K562 (cell line): ENCODE measurements around the gene CNTN5. TPM values are rescaled to one million over a fixed set of nuclear protein-coding genes. Genes with fewer than 3 reads are reported as not detected.

ENCODE experiments used
- ATAC-seq: fragments of 200-7000 bp; cut with Tn5 transposase; 3 replicates; pipeline ENCODE4 v1.9.1; 2020; ENCODE audit warnings: moderate library complexity
- BruUV-seq: library from RNA; stranded (reverse); fragments of 400-500 nt; replicated peaks from 2 replicates; lab custom pipeline; 2021; lab: Mats Ljungman, UMichigan
- CTCF ChIA-PET: fragments of 300-600 bp; formaldehyde crosslinking; extraction: SDS; loops from one replicate; lab custom pipeline; 2021; ENCODE audit warnings: low intra/inter-chr PET ratio; lab: Yijun Ruan, JAX
- POLR2A ChIA-PET: fragments of 300-600, 350-650 bp; sonication (Branson Sonifier 250); formaldehyde crosslinking; extraction: SDS; loops from one replicate; lab custom pipeline; 2021; ENCODE audit warnings: antibody characterized with exemption, inconsistent platforms; lab: Yijun Ruan, JAX
- DNase-seq, 4 experiments: peaks; one replicate each; pipeline versions ENCODE4 v3.0.0 to v3.0.0-alpha.2; 2011 to 2018; ENCODE audit warnings: low spot score in 3 of 4, mixed read lengths in 3 of 4; ENCODE audit errors: extremely low read depth in 1 of 4
- FAIRE-seq: peaks from 2 replicates; lab custom pipeline; 2011; peaks lifted over from hg19 to GRCh38; lab: Jason Lieb, UNC
- H2AFZ ChIP-seq: 2 replicates; pipeline ENCODE4 v1.6.0; 2011; ENCODE audit warnings: low read depth, low read length, control low read depth, inconsistent platforms
- H3K27ac ChIP-seq: fragments of 200-600 bp; 3 replicates; pipeline ENCODE4 v1.8.0; 2011; ENCODE audit warnings: low read depth, mild to moderate bottlenecking, control low read depth, inconsistent platforms, low read length, moderate library complexity, mixed read lengths; ENCODE audit errors: extremely low read depth
- H3K27me3 ChIP-seq, 2 experiments: fragments of 300-600 bp in 1 of 2; 2 replicates in 1 of 2; 3 replicates in 1 of 2; pipeline versions ENCODE4 v1.6.0 to v1.8.0; 2011; ENCODE audit warnings: inconsistent platforms in 2 of 2, low read length in 2 of 2, mild to moderate bottlenecking in 1 of 2, mixed read lengths in 1 of 2, moderate library complexity in 1 of 2; ENCODE audit not compliant: control insufficient read depth in 2 of 2, insufficient read depth in 2 of 2
- H3K36me3 ChIP-seq: fragments of 300-600 bp; 3 replicates; pipeline ENCODE4 v1.8.0; 2011; ENCODE audit warnings: mild to moderate bottlenecking, low read length, inconsistent platforms; ENCODE audit not compliant: control insufficient read depth, insufficient read depth
- H3K4me1 ChIP-seq, 2 experiments: fragments of 200-600 bp in 1 of 2; replicated peaks in 1 of 2; 2 replicates in 1 of 2; 3 replicates in 1 of 2; pipeline versions ENCODE4 v1.5.1 to v1.8.0; 2011; ENCODE audit warnings: inconsistent platforms in 2 of 2, low read length in 2 of 2, mild to moderate bottlenecking in 1 of 2, mixed read lengths in 1 of 2, moderate library complexity in 1 of 2; ENCODE audit not compliant: control insufficient read depth in 2 of 2, insufficient read depth in 2 of 2
- H3K4me2 ChIP-seq: 2 replicates; pipeline ENCODE4 v1.6.1; 2011; ENCODE audit warnings: low read length, control low read depth, inconsistent platforms, mixed read lengths; ENCODE audit not compliant: insufficient read depth
- H3K4me3 ChIP-seq: fragments of 200-600 bp; sonication (generic), shearing (Covaris generic); 2 replicates; pipeline ENCODE4 v1.5.1; 2016; ENCODE audit warnings: control low read depth, inconsistent platforms
- H3K79me2 ChIP-seq: fragments of 200-600 bp; 3 replicates; pipeline ENCODE4 v1.8.0; 2011; ENCODE audit warnings: low read length, inconsistent platforms; ENCODE audit not compliant: control insufficient read depth, insufficient read depth
- H3K9ac ChIP-seq, 2 experiments: 2 replicates each; pipeline versions ENCODE4 v1.6.0 to v1.6.1; 2011; ENCODE audit warnings: low read depth in 2 of 2, low read length in 2 of 2, control low read depth in 1 of 2, inconsistent platforms in 1 of 2, mild to moderate bottlenecking in 1 of 2, mixed read lengths in 1 of 2; ENCODE audit not compliant: insufficient read depth in 1 of 2
- H3K9me1 ChIP-seq: one replicate; pipeline ENCODE4 v1.6.0; 2011; ENCODE audit warnings: inconsistent platforms, mild to moderate bottlenecking, low read length, moderate library complexity; ENCODE audit not compliant: control insufficient read depth, insufficient read depth
- H3K9me3 ChIP-seq: replicated peaks from 2 replicates; pipeline ENCODE4 v1.5.1; 2011; ENCODE audit warnings: low read depth, low read length, inconsistent platforms; ENCODE audit not compliant: control insufficient read depth, insufficient read depth
- H4K20me1 ChIP-seq: replicated peaks from 2 replicates; pipeline ENCODE4 v1.6.1; 2011; ENCODE audit warnings: low read length, inconsistent platforms, mixed read lengths; ENCODE audit not compliant: control insufficient read depth, insufficient read depth
- ARID4B ChIP-seq: sonication (generic); formaldehyde crosslinking; IDR thresholded peaks from 2 replicates; pipeline ENCODE4 v1.8.0; 2022; ENCODE audit warnings: mild to moderate bottlenecking, missing genetic modification reagents
- BCLAF1 ChIP-seq, 2 experiments: fragments of 450-650 bp in 1 of 2; IDR thresholded peaks; 2 replicates each; pipeline ENCODE4 v1.6.1; 2011 to 2017; ENCODE audit warnings: low read depth in 2 of 2, antibody characterized with exemption in 1 of 2, borderline replicate concordance in 1 of 2, low read length in 1 of 2, mild to moderate bottlenecking in 1 of 2, mixed read lengths in 1 of 2; ENCODE audit not compliant: control insufficient read depth in 1 of 2
- CREM ChIP-seq: IDR thresholded peaks from 2 replicates; pipeline ENCODE4 v1.6.1; 2014; ENCODE audit warnings: antibody characterized with exemption, low read depth
- ETS2 ChIP-seq: IDR thresholded peaks from 2 replicates; pipeline ENCODE4 v1.6.1; 2016; ENCODE audit warnings: borderline replicate concordance, missing genetic modification characterization, mild to moderate bottlenecking, moderate library complexity, missing compliant biosample characterization; ENCODE audit not compliant: poor library complexity, severe bottlenecking
- MXD1 ChIP-seq: fragments of 250-450 bp; sonication (Bioruptor Pico); IDR thresholded peaks from 2 replicates; pipeline ENCODE4 v1.8.0; 2021; ENCODE audit warnings: borderline replicate concordance, mild to moderate bottlenecking, moderate library complexity; ENCODE audit not compliant: poor library complexity, severe bottlenecking
- SAFB ChIP-seq: fragments of 200-400 bp; formaldehyde crosslinking; IDR thresholded peaks from 2 replicates; pipeline ENCODE4 v1.6.1; 2017; ENCODE audit warnings: low read depth, low read length, borderline replicate concordance
- SP1 ChIP-seq: sonication (generic); formaldehyde crosslinking; IDR thresholded peaks from 2 replicates; pipeline ENCODE4 v1.8.1; 2022; ENCODE audit warnings: mild to moderate bottlenecking, missing genetic modification reagents
- XRCC5 ChIP-seq: fragments of 200-400 bp; formaldehyde crosslinking; IDR thresholded peaks from 2 replicates; pipeline ENCODE4 v1.6.1; 2017; ENCODE audit warnings: low read depth, mild to moderate bottlenecking, low read length
- ZHX1 ChIP-seq: fragments of 150-350 bp; conservative IDR thresholded peaks from 2 replicates; pipeline ENCODE4 v1.6.1; 2014; ENCODE audit warnings: low read length
- ZNF12 ChIP-seq: sonication (generic); formaldehyde crosslinking; IDR thresholded peaks from 2 replicates; pipeline ENCODE4 v1.4.0; 2020; ENCODE audit warnings: mild to moderate bottlenecking, missing genetic modification reagents
- ZNF696 ChIP-seq: fragments of 250-450 bp; sonication (Bioruptor Pico); conservative IDR thresholded peaks from 2 replicates; pipeline ENCODE4 v1.4.0; 2020; ENCODE audit warnings: mild to moderate bottlenecking, moderate library complexity
- WGBS: fragments of 100-300 bp; shearing (Covaris generic); methylation state at CpG from one replicate; pipeline ENCODE4 v1.1.6; 2016; ENCODE audit warnings: low coverage, mixed read lengths; ENCODE audit not compliant: insufficient coverage; ENCODE audit errors: missing lambda C conversion rate; 5-methylcytosine and 5-hydroxymethylcytosine counted together
- in situ Hi-C: fragments of 300-500 bp; cut with MboI; formaldehyde crosslinking; loops from 4 replicates; pipeline ENCODE4 v1.15.0; 2018; ENCODE audit warnings: inconsistent platforms, mixed read lengths
- intact Hi-C: fragments of 100-400 bp; cut with micrococcal nuclease; formaldehyde crosslinking; loops from 2 replicates; pipeline ENCODE4 v1.14.2; 2022
- polyA plus RNA-seq, 8 experiments: library from polyadenylated mRNA; depleted of rRNA in 4 of 8; stranded (reverse) in 5 of 8; unstranded in 3 of 8; fragments of >200 nt; fragmentation: Nextera tagmentation in 2 of 8; fragmentation: Illumina TruSeq in 1 of 8; extraction: Ambion mirVana in 2 of 8; extraction: Trizol in 1 of 8; gene quantifications; 2 replicates each; pipeline versions ENCODE4 v1.2.1 to v1.2.3, GENCODE V29; 2011 to 2014; ENCODE audit warnings: inconsistent platforms in 1 of 8, missing spikeins in 1 of 8
- total RNA-seq, 7 experiments: library from RNA; depleted of rRNA in 6 of 7; stranded (reverse); fragments of >200 nt in 6 of 7; fragmentation: Illumina TruSeq in 2 of 7; extraction: Trizol in 2 of 7; gene quantifications; 2 replicates each; pipeline versions ENCODE4 v1.2.1 to v1.2.3, GENCODE V29; 2011 to 2021; ENCODE audit warnings: low replicate concordance in 1 of 7

Gene CNTN5
- total and polyA plus RNA-seq, 9 of the 15 experiments (the other 6 are each of a cell fraction or from before 2014, with no cell fraction given): 0.03 TPM; not detected in 8

GRCh38 chr11:99229544-99229943, 208.8 kb downstream of the CNTN5 start:
- H4K20me1 ChIP-seq: no peaks in the 10 kb centered on the region
- H3K4me1 ChIP-seq: no peaks in the 10 kb centered on the region
- H3K27ac ChIP-seq: no peak overlapping the region
- no peak overlapping the region for H3K9ac ChIP-seq
- no peak for DNase-seq
- in situ Hi-C loops: no loop called here
- H3K36me3 ChIP-seq: no peaks in the 10 kb centered on the region
- no peak overlapping the region for H3K4me2 ChIP-seq
- WGBS: 0% methylated on average over 2 of the region's 2 CpGs
- no peak for FAIRE-seq
- intact Hi-C loops: no loop called here
- H3K4me3 ChIP-seq: no peak overlapping the region
- no peaks in the 10 kb centered on the region for H3K9me1 ChIP-seq
- H3K9me3 ChIP-seq: no peaks in the 10 kb centered on the region
- H3K79me2 ChIP-seq: no peaks in the 10 kb centered on the region
- no TSS peak for BruUV-seq
- ATAC-seq: no peak
- no peak overlapping the region for H2AFZ ChIP-seq
- ChIA-PET CTCF (no interaction called here), POLR2A (no interaction called here)
- no peaks in the 10 kb centered on the region for H3K27me3 ChIP-seq
- TF ChIP-seq BCLAF1 (IDR thresholded peaks at IDR 0.05; ENCODE audit: borderline replicate concordance in 1 of 2, control insufficient read depth in 1 of 2, low read depth in 2 of 2, low read length in 1 of 2): no peak
- TF ChIP-seq CREM: no peak
- no peak for TF ChIP-seq ARID4B (CRISPR knock-in tag)
- TF ChIP-seq MXD1: no peak
- no peak for TF ChIP-seq ZNF696
- TF ChIP-seq ZNF12 (CRISPR knock-in tag): no peak
- TF ChIP-seq ETS2 (tag): no peak
- TF ChIP-seq ZHX1: no peak
- no peak for TF ChIP-seq SAFB
- TF ChIP-seq SP1 (CRISPR knock-in tag): no peak
- no peak for TF ChIP-seq XRCC5
